Measurements from ENCODE around the gene DNAJC11. TPM values are rescaled to one million over a fixed set of nuclear protein-coding genes. Genes with fewer than 3 reads are reported as not detected.

Gene DNAJC11
- total RNA-seq, 1 donor from 2014 or later, result 14.4 TPM

DNA sequence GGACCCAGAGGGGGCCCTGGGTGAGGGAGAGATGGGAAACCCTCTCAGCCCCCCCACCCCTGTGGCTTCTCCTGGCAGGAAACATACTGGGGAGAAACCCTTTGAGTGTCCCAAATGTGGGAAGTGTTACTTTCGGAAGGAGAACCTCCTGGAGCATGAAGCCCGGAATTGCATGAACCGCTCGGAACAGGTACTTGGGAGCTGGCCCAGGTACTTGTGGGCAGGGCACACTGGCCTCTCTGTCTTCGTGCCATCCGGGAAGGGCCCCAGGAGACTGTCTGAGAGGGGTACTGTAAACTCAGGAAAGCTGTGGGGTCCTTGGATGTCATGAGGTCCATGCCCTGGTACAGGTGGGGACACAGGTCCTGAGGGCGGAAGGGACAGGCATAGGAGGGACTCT is 115.8 kb downstream of the DNAJC11 start:
- DNase-seq (ENCODE audit: low spot score), result no peak

DNA sequence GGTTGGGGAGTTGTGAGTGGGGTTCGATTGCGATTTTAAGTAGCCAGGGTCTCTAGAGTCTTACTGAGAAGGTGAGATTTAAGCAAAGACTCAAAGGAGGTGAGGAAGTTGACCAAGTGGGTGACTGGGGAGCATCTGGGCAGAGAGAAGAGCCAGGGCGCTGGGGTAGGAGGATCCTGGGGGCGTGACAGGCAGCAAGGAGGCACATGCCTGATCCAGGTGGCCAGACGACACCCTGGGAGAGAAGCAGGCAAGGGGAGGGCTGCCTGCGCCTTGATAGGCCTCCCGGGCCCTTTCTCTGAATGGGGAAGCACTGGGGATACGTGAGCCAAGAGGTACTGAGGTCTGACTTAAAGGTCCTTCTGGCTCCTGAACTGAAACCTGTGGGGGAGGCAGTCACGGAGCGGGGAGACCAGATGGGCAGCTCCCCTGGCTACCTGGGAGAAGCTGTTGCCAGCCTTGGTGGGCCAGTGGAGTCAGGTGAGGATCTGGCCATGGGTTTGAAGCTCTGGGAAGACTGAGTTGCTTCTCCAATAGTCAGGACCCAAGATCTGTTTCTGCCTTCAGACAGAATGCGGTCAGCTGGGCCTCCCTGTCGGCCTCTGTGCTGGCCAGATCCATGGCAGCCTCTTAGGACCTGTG is 116.4 kb downstream of the DNAJC11 start:
- DNase-seq (ENCODE audit: low spot score), result no peak

Other genes starting within 250 kb of the DNAJC11 start
- 21.4 TPM for gene TNFRSF25, start 235.6 kb downstream of the DNAJC11 start, total RNA-seq (ENCODE audit: insufficient read depth, low replicate concordance)
- gene PLEKHG5, start 210.1 kb downstream of the DNAJC11 start, total RNA-seq (ENCODE audit: insufficient read depth, low replicate concordance), result 17.1 TPM
- gene NOL9, start 147.3 kb downstream of the DNAJC11 start, total RNA-seq (ENCODE audit: insufficient read depth, low replicate concordance), result 43.1 TPM
- not detected for gene TAS1R1, start 146.5 kb downstream of the DNAJC11 start, total RNA-seq (ENCODE audit: insufficient read depth, low replicate concordance)
- 24.1 TPM for gene ZBTB48, start 121.8 kb downstream of the DNAJC11 start, total RNA-seq (ENCODE audit: insufficient read depth, low replicate concordance)
- 32.3 TPM for gene KLHL21, start 98.9 kb downstream of the DNAJC11 start, total RNA-seq (ENCODE audit: insufficient read depth, low replicate concordance)
- gene PHF13, start 88.1 kb downstream of the DNAJC11 start, total RNA-seq (ENCODE audit: insufficient read depth, low replicate concordance), result 20.9 TPM
- 17.1 TPM for gene THAP3, start 76.9 kb downstream of the DNAJC11 start, total RNA-seq (ENCODE audit: insufficient read depth, low replicate concordance)
- 29.6 TPM for gene CAMTA1, start 83.6 kb upstream of the DNAJC11 start, total RNA-seq (ENCODE audit: insufficient read depth, low replicate concordance)